ENCODE results near the gene PGLYRP2. TPM values are rescaled to one million over a fixed set of nuclear protein-coding genes. Genes with fewer than 3 reads are reported as not detected.
A peak's percentile ranks its signal among the peaks of the same experiment; 100 is the strongest.

PGLYRP2 gene
- total and polyA plus RNA-seq, 9 of the 15 experiments (the other 6 are each of a cell fraction or from before 2014, with no cell fraction given) = not detected

- Histone ChIP-seq H3K4me1 (replicated peaks in 1 of 2; ENCODE audit: control insufficient read depth in 2 of 2, insufficient read depth in 2 of 2, low read length in 2 of 2) (peaks cover 1 to 16% of the 10 kb centered on the region in 2 experiments; a peak in 3 of 5 replicates), H3K4me3 (no peak overlapping the region), H3K36me3 (ENCODE audit: control insufficient read depth, insufficient read depth, low read length) (no peaks in the 10 kb centered on the region), H3K27ac (ENCODE audit: extremely low read depth, low read depth, low read length) (no peak overlapping the region), H3K27me3 (ENCODE audit: control insufficient read depth in 2 of 2, insufficient read depth in 2 of 2, low read length in 2 of 2) (peaks cover 9 to 19% of the 10 kb centered on the region in 2 experiments; a peak in 4 of 5 replicates), H3K9me1 (ENCODE audit: control insufficient read depth, insufficient read depth, low read length) (no peaks in the 10 kb centered on the region), H3K79me2 (ENCODE audit: control insufficient read depth, insufficient read depth, low read length) (no peaks in the 10 kb centered on the region), H4K20me1 (replicated peaks; ENCODE audit: control insufficient read depth, insufficient read depth, low read length) (no peaks in the 10 kb centered on the region), H3K9me3 (replicated peaks; ENCODE audit: control insufficient read depth, insufficient read depth, low read depth, low read length) (no peaks in the 10 kb centered on the region), H3K4me2 (ENCODE audit: insufficient read depth, low read length) (no peak overlapping the region), H3K9ac (ENCODE audit: insufficient read depth in 1 of 2, low read depth in 2 of 2, low read length in 2 of 2) (no peak overlapping the region), H2AFZ (ENCODE audit: low read depth, low read length) (no peak overlapping the region)
- ChIA-PET CTCF (ENCODE audit: low intra/inter-chr PET ratio) (no interaction called here), POLR2A (no interaction called here)
- WGBS (ENCODE audit: insufficient coverage, low coverage, missing lambda C conversion rate) = 41% methylated on average over 35 of the region's 65 CpGs
- BruUV-seq (replicated peaks) = no TSS peak
- intact Hi-C loops (cut with micrococcal nuclease) (no loop called here), in situ Hi-C loops (cut with MboI) (no loop called here)
- DNase-seq (ENCODE audit: extremely low read depth in 1 of 4, low spot score in 3 of 4) (no peak), ATAC-seq (peak; percentile 44; the same call in 1 of the 3 replicates), FAIRE-seq (no peak)
- TF ChIP-seq LCOR (CRISPR knock-in tag; IDR thresholded peaks at IDR 0.05) (no peak), BRF2 (IDR thresholded peaks at IDR 0.05; ENCODE audit: borderline replicate concordance, insufficient read depth, insufficient read length) (no peak), RB1 (IDR thresholded peaks at IDR 0.05; ENCODE audit: low read depth) (no peak), MAFK (IDR thresholded peaks at IDR 0.05; ENCODE audit: low read length) (no peak), ZNF3 (CRISPR knock-in tag; IDR thresholded peaks at IDR 0.05) (no peak), ARID1B (IDR thresholded peaks at IDR 0.05) (no peak), ZNF740 (CRISPR knock-in tag; IDR thresholded peaks at IDR 0.05) (no peak), ZNF740 (tag; IDR thresholded peaks at IDR 0.05) (no peak), ZNF655 (CRISPR knock-in tag; IDR thresholded peaks at IDR 0.05) (no peak), ZNF766 (CRISPR knock-in tag; conservative IDR thresholded peaks at IDR 0.05) (no peak), SAFB (IDR thresholded peaks at IDR 0.05; ENCODE audit: borderline replicate concordance, low read depth, low read length) (no peak), NUFIP1 (IDR thresholded peaks at IDR 0.05; ENCODE audit: partially characterized antibody) (no peak), MECOM (CRISPR knock-in tag; IDR thresholded peaks at IDR 0.05) (no peak), POLR2H (tag; IDR thresholded peaks at IDR 0.05; ENCODE audit: low read depth) (no peak), LEF1 (IDR thresholded peaks at IDR 0.05) (no peak), ZNF512 (tag; IDR thresholded peaks at IDR 0.05) (peak; percentile 65; the same call in 1 of the 2 replicates), ZFX (CRISPR knock-in tag; IDR thresholded peaks at IDR 0.05) (no peak)
Observed at GRCh38 chr19:15469513-15470297, 9.6 kb downstream of the PGLYRP2 start.
